Endodermal cell (in vitro differentiated cells): Measurements from ENCODE around the gene EPHA6. TPM values are rescaled to one million over a fixed set of nuclear protein-coding genes. Genes with fewer than 3 reads are reported as not detected.

Experiments
- DNase-seq: peaks from one replicate; pipeline ENCODE4 v3.0.0-alpha.2; 2017
- H3K27ac ChIP-seq: 2 replicates; pipeline ENCODE4 v1.5.1; 2013; ENCODE audit warnings: mild to moderate bottlenecking, low read depth, low read length, moderate library complexity
- H3K27me3 ChIP-seq: 2 replicates; pipeline ENCODE4 v1.6.1; 2013; ENCODE audit warnings: mild to moderate bottlenecking, low read length, moderate library complexity; ENCODE audit not compliant: insufficient read depth, control insufficient read depth, poor library complexity, severe bottlenecking
- H3K36me3 ChIP-seq: 2 replicates; pipeline ENCODE4 v1.7.0; 2013; ENCODE audit warnings: mild to moderate bottlenecking, low read length, moderate library complexity; ENCODE audit not compliant: control insufficient read depth, insufficient read depth
- H3K4me1 ChIP-seq: one replicate; pipeline ENCODE4 v1.7.0; 2013; ENCODE audit warnings: low read length; ENCODE audit not compliant: control insufficient read depth, insufficient read depth
- H3K4me3 ChIP-seq: 2 replicates; pipeline ENCODE4 v1.5.1; 2013; ENCODE audit warnings: mild to moderate bottlenecking, low read length, moderate library complexity
- H3K9ac ChIP-seq: 2 replicates; pipeline ENCODE4 v1.6.1; 2013; ENCODE audit warnings: mild to moderate bottlenecking, low read length, moderate library complexity; ENCODE audit not compliant: poor library complexity, severe bottlenecking; ENCODE audit errors: extremely low read depth
- H3K9me3 ChIP-seq: 2 replicates; pipeline ENCODE4 v1.6.1; 2013; ENCODE audit warnings: mild to moderate bottlenecking, low read length, moderate library complexity; ENCODE audit not compliant: control insufficient read depth
- H3K27ac Mint-ChIP-seq: 2 replicates; pipeline ENCODE4 v1.8.0; 2020; ENCODE audit warnings: mixed read lengths
- H3K27me3 Mint-ChIP-seq: 2 replicates; pipeline ENCODE4 v1.8.0; 2021; ENCODE audit warnings: mild to moderate bottlenecking, mixed read lengths; ENCODE audit not compliant: insufficient read depth
- H3K36me3 Mint-ChIP-seq: 2 replicates; pipeline ENCODE4 v1.8.0; 2020; ENCODE audit warnings: low read depth, mixed read lengths
- H3K4me1 Mint-ChIP-seq: 2 replicates; pipeline ENCODE4 v1.8.0; 2020; ENCODE audit warnings: mixed read lengths
- H3K4me3 Mint-ChIP-seq: 2 replicates; pipeline ENCODE4 v1.8.0; 2020; ENCODE audit warnings: mild to moderate bottlenecking, moderate library complexity, mixed read lengths
- H3K9me3 Mint-ChIP-seq: 2 replicates; pipeline ENCODE4 v1.8.0; 2020; ENCODE audit warnings: mild to moderate bottlenecking, mixed read lengths
- WGBS, 2 experiments: methylation state at CpG; one replicate each; pipeline versions ENCODE4 v1.1.5 to v1.1.7; 2013; ENCODE audit warnings: missing lambda C conversion rate in 2 of 2, mixed read lengths in 1 of 2; ENCODE audit not compliant: insufficient coverage in 1 of 2, insufficient read length in 1 of 2; 5-methylcytosine and 5-hydroxymethylcytosine counted together
- total RNA-seq, 2 donors: library from RNA; stranded (reverse); fragmentation: NEBNext Ultra II Directional in 1 of 2; extraction: Animal tissue kit (Norgen Biotek cat#: 25700) in 1 of 2; gene quantifications; 2 replicates in 1 of 2; 3 replicates in 1 of 2; pipeline ENCODE4 v1.2.1, GENCODE V29; 2021
- TF ChIP-seq, protein P1 (sequence below): fragments of 200-600 bp; sonication (generic); conservative IDR thresholded peaks from 2 replicates; pipeline ENCODE4 v1.5.0; 2021; ENCODE audit warnings: antibody characterized with exemption, mild to moderate bottlenecking

EPHA6 gene
- total RNA-seq, 2 donors from 2014 or later = 4.6 to 12.2 TPM

DNA sequence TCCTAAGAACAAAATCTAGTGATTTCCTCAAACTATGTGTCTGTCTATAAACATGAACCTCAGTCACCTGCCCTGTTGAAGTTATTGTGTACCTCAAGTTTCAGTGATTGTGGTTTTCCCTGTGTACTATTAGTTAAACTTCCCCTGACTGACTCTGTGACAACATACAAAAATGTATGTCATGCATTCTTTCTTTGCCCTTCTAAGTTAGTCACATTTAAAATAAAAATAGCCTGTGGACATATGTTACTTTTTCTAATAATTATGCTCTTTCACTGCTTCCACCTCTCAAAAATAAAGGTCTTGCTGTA, 29.8 kb downstream of the EPHA6 start:
- H3K9me3 ChIP-seq = no peaks in the 10 kb centered on the region
- no peak overlapping the region for H3K27ac ChIP-seq
- Mint-ChIP-seq H3K27me3 (no peaks in the 10 kb centered on the region), H3K4me1 (no peaks in the 10 kb centered on the region), H3K36me3 (no peaks in the 10 kb centered on the region), H3K4me3 (no peak overlapping the region), H3K27ac (no peak overlapping the region), H3K9me3 (no peaks in the 10 kb centered on the region)
- no peak overlapping the region for H3K9ac ChIP-seq
- H3K4me3 ChIP-seq = no peak overlapping the region
- no peaks in the 10 kb centered on the region for H3K36me3 ChIP-seq
- DNase-seq = no peak
- no peaks in the 10 kb centered on the region for H3K4me1 ChIP-seq
- TF ChIP-seq, protein P1, sequence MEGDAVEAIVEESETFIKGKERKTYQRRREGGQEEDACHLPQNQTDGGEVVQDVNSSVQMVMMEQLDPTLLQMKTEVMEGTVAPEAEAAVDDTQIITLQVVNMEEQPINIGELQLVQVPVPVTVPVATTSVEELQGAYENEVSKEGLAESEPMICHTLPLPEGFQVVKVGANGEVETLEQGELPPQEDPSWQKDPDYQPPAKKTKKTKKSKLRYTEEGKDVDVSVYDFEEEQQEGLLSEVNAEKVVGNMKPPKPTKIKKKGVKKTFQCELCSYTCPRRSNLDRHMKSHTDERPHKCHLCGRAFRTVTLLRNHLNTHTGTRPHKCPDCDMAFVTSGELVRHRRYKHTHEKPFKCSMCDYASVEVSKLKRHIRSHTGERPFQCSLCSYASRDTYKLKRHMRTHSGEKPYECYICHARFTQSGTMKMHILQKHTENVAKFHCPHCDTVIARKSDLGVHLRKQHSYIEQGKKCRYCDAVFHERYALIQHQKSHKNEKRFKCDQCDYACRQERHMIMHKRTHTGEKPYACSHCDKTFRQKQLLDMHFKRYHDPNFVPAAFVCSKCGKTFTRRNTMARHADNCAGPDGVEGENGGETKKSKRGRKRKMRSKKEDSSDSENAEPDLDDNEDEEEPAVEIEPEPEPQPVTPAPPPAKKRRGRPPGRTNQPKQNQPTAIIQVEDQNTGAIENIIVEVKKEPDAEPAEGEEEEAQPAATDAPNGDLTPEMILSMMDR = peak; percentile 8
- no peaks in the 10 kb centered on the region for H3K27me3 ChIP-seq

GRCh38 chr3:96852849-96853248, 38.5 kb downstream of the EPHA6 start:
- Histone ChIP-seq H3K27me3 (no peaks in the 10 kb centered on the region), H3K27ac (no peak overlapping the region), H3K4me3 (no peak overlapping the region), H3K9ac (no peak overlapping the region), H3K4me1 (no peaks in the 10 kb centered on the region), H3K36me3 (no peaks in the 10 kb centered on the region), H3K9me3 (no peaks in the 10 kb centered on the region)
- TF ChIP-seq, protein P1 = peak; percentile 28
- Mint-ChIP-seq H3K27ac (no peak overlapping the region), H3K9me3 (no peaks in the 10 kb centered on the region), H3K27me3 (no peaks in the 10 kb centered on the region), H3K4me1 (peaks cover 8% of the 10 kb centered on the region), H3K36me3 (no peaks in the 10 kb centered on the region), H3K4me3 (no peak overlapping the region)
- no peak for DNase-seq
- 83 to 95% methylated on average over 1 to 2 of the region's 2 CpGs for WGBS, 2 experiments

- H3K9me3 Mint-ChIP-seq = no peaks in the 10 kb centered on the region
- TF ChIP-seq, protein P1 = no peak
- 95% methylated on average over 1 of the region's 1 CpG; no CpG with 5 or more reads in 1 of the 2 experiments for WGBS, 2 experiments
- no peak for DNase-seq
- no peaks in the 10 kb centered on the region for H3K36me3 ChIP-seq
- H3K27me3 Mint-ChIP-seq = no peaks in the 10 kb centered on the region
- H3K9me3 ChIP-seq = no peaks in the 10 kb centered on the region
- H3K4me1 ChIP-seq = no peaks in the 10 kb centered on the region
- H3K4me1 Mint-ChIP-seq = peaks cover 8% of the 10 kb centered on the region
- H3K36me3 Mint-ChIP-seq = no peaks in the 10 kb centered on the region
- no peak overlapping the region for H3K4me3 Mint-ChIP-seq
- H3K27ac Mint-ChIP-seq = no peak overlapping the region
- no peak overlapping the region for H3K27ac ChIP-seq
- no peak overlapping the region for H3K4me3 ChIP-seq
- H3K9ac ChIP-seq = no peak overlapping the region
- H3K27me3 ChIP-seq = no peaks in the 10 kb centered on the region
Observed at GRCh38 chr3:96860882-96861281, 46.5 kb downstream of the EPHA6 start.
